Gastroesophageal sphincter (tissue), 4 donors: ENCODE results near the gene SNX13. TPM values are rescaled to one million over a fixed set of nuclear protein-coding genes. Genes with fewer than 3 reads are reported as not detected.

Source experiments
- ATAC-seq: fragments of 150-250 bp; one replicate; pipeline ENCODE4 v1.9.1; 2016; ENCODE audit warnings: mild to moderate bottlenecking, moderate library complexity
- H3K27ac ChIP-seq, 4 donors: fragments of 200-600 bp; sonication (generic) in 3 of 4; 1 replicate in 3 of 4; 2 replicates in 1 of 4; pipeline ENCODE4 v1.5.1; 2016 to 2019
- H3K27me3 ChIP-seq: fragments of 200-600 bp; sonication (generic); one replicate; pipeline ENCODE4 v1.5.1; 2019
- H3K36me3 ChIP-seq, 2 donors: fragments of 200-600 bp; sonication (generic); one replicate each; pipeline ENCODE4 v1.5.1; 2019; ENCODE audit warnings: control low read depth in 1 of 2
- H3K4me1 ChIP-seq, 3 donors: fragments of 200-600 bp; sonication (generic); 1 replicate in 2 of 3; 2 replicates in 1 of 3; pipeline ENCODE4 v1.5.1; 2016 to 2019; ENCODE audit warnings: control low read depth in 2 of 3
- H3K4me3 ChIP-seq, 2 donors: fragments of 200-600 bp; sonication (generic); one replicate each; pipeline ENCODE4 v1.5.1; 2019; ENCODE audit warnings: mild to moderate bottlenecking in 1 of 2, moderate library complexity in 1 of 2
- H3K9me3 ChIP-seq, 3 donors: fragments of 200-600 bp; sonication (generic); one replicate each; pipeline ENCODE4 v1.5.1; 2017 to 2019; ENCODE audit warnings: control low read depth in 2 of 3
- CTCF ChIP-seq, 4 experiments: fragments of 200-600 bp in 2 of 4; fragments of 450-650 bp in 2 of 4; sonication (generic) in 1 of 4; IDR thresholded peaks; one replicate each; pipeline ENCODE4 v1.5.1; 2017 to 2019; ENCODE audit warnings: antibody characterized with exemption in 4 of 4, mild to moderate bottlenecking in 2 of 4, moderate library complexity in 2 of 4
- EP300 ChIP-seq: sonication (generic); formaldehyde crosslinking; IDR thresholded peaks from one replicate; pipeline ENCODE4 v1.6.1; 2017; ENCODE audit warnings: antibody characterized with exemption, mild to moderate bottlenecking
- POLR2A ChIP-seq, 2 donors: fragments of 450-650 bp; IDR thresholded peaks; one replicate each; pipeline ENCODE4 v1.6.1; 2017; ENCODE audit warnings: antibody characterized with exemption in 2 of 2, mild to moderate bottlenecking in 2 of 2, moderate library complexity in 1 of 2
- POLR2AphosphoS5 ChIP-seq: sonication (generic); formaldehyde crosslinking; IDR thresholded peaks from one replicate; pipeline ENCODE4 v1.6.1; 2017; ENCODE audit warnings: antibody characterized with exemption
- WGBS, 2 donors: methylation state at CpG; one replicate each; pipeline ENCODE4 v1.1.5; 2018; ENCODE audit warnings: low coverage in 1 of 2; 5-methylcytosine and 5-hydroxymethylcytosine counted together
- total RNA-seq, 4 donors: library from RNA; depleted of rRNA; stranded (reverse); fragments of >200 nt; gene quantifications; one replicate each; pipeline ENCODE4 v1.1.0, GENCODE V29; 2016

Gene SNX13
- total RNA-seq, 4 donors from 2014 or later = 39.2 to 99.3 (median 57.0) TPM

- peaks cover 0 to 3% (median 0%) of the 10 kb centered on the region in 3 donors for H3K9me3 ChIP-seq
- H3K27me3 ChIP-seq = no peaks in the 10 kb centered on the region
- peaks cover 0 to 45% of the 10 kb centered on the region in 2 donors for H3K36me3 ChIP-seq
- no peak for ATAC-seq
- H3K4me1 ChIP-seq = no peaks in the 10 kb centered on the region
- TF ChIP-seq CTCF (IDR thresholded peaks at IDR 0.05) = no peak
- no peak for TF ChIP-seq POLR2A (IDR thresholded peaks at IDR 0.05)
- no peak for TF ChIP-seq EP300
- no peak for TF ChIP-seq POLR2AphosphoS5
- 90 to 91% methylated on average over 2 to 8 of the region's 14 CpGs for WGBS, 2 donors
- no peak overlapping the region for H3K27ac ChIP-seq
- no peak overlapping the region for H3K4me3 ChIP-seq
Measured at GRCh38 chr7:17806631-17807030, 133.7 kb downstream of the SNX13 start.

DNA sequence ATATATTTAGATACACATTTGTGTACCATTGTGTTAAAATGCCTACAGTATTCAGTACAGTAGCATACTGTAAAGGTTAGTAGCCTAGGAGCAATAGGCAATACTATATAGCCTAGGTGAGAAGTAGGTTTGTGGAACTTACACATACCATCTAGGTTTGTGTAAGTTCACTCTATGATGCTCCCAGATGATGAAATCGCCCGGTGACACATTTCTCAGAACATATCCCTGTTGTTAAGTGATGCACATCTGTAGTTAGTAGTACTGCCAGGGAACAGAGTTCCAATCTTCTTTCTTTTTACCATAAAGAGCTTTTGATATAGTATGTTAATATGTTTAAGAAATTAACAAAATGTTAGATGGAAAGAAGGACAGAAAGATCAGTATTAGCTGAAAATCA lies 138.2 kb downstream of the SNX13 start:
- WGBS, 2 donors = 93 to 94% methylated on average over 2 of the region's 2 CpGs
- H3K27me3 ChIP-seq = no peaks in the 10 kb centered on the region

DNA sequence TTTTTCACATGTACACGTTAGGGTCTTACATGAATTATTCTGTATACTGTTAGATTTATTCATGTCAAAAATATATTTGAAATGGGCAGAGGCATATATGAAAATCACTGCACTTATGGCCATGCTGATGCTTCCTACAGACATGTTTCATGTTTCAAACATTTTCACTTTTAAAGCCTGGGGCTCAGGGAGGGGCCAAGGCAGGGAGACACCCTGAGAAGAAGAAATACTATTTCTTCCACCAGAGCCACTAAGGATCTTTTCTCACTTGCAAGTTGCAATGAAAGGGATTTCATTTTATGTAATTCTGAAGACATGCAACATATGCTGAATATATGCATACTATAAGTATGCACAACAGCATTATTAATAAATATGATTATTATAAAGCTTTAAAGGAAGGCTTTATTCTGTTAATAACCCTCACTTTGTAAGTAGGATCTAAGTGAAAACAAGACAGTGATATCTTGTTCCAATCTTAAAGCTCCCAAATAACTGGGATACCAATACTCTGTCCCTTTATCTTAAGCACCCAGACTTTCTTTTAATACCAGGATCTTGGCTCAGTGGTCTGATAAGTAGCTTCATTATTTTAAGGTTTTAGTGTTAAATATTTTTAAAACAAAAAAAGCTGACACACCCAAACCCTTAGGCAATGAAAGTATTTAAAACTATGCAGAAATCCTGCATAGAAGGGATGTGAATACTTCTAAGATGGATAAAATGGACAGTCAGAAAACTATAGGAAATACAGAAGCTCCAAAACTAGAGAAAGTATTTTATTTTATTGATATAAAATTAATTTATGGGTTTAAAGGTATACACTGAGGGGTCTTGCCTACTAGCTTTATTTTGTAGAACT lies 148.0 kb downstream of the SNX13 start:
- Histone ChIP-seq H3K27ac (no peak overlapping the region), H3K4me1 (no peaks in the 10 kb centered on the region), H3K4me3 (no peak overlapping the region), H3K27me3 (no peaks in the 10 kb centered on the region), H3K36me3 (peaks cover 0 to 44% of the 10 kb centered on the region in 2 donors), H3K9me3 (no peaks in the 10 kb centered on the region)
- 67 to 88% methylated on average over 1 of the region's 1 CpG for WGBS, 2 donors
- no peak for ATAC-seq
- TF ChIP-seq POLR2AphosphoS5 = no peak
- TF ChIP-seq CTCF (IDR thresholded peaks at IDR 0.05) = no peak
- no peak for TF ChIP-seq POLR2A (IDR thresholded peaks at IDR 0.05)
- no peak for TF ChIP-seq EP300

More for the DNA sequence above, 138.2 kb downstream of the SNX13 start:
- H3K36me3 ChIP-seq = peaks cover 0 to 69% of the 10 kb centered on the region in 2 donors
- ATAC-seq = no peak
- H3K4me1 ChIP-seq = no peaks in the 10 kb centered on the region
- H3K4me3 ChIP-seq = no peak overlapping the region
- no peaks in the 10 kb centered on the region for H3K9me3 ChIP-seq
- TF ChIP-seq EP300 (no peak), CTCF (IDR thresholded peaks at IDR 0.05) (no peak), POLR2AphosphoS5 (no peak), POLR2A (IDR thresholded peaks at IDR 0.05) (no peak)
- H3K27ac ChIP-seq = no peak overlapping the region

GRCh38 chr7:17787257-17787656 lies 153.0 kb downstream of the SNX13 start:
- TF ChIP-seq CTCF (IDR thresholded peaks at IDR 0.05) (no peak), POLR2A (IDR thresholded peaks at IDR 0.05) (no peak), EP300 (no peak), POLR2AphosphoS5 (no peak)
- Histone ChIP-seq H3K36me3 (peaks cover 0 to 4% of the 10 kb centered on the region in 2 donors), H3K27ac (no peak overlapping the region), H3K4me1 (no peaks in the 10 kb centered on the region), H3K4me3 (no peak overlapping the region), H3K27me3 (no peaks in the 10 kb centered on the region), H3K9me3 (no peaks in the 10 kb centered on the region)
- no peak for ATAC-seq
- 86% methylated on average over 1 of the region's 1 CpG; no CpG with 5 or more reads in 1 of the 2 donors for WGBS, 2 donors

DNA sequence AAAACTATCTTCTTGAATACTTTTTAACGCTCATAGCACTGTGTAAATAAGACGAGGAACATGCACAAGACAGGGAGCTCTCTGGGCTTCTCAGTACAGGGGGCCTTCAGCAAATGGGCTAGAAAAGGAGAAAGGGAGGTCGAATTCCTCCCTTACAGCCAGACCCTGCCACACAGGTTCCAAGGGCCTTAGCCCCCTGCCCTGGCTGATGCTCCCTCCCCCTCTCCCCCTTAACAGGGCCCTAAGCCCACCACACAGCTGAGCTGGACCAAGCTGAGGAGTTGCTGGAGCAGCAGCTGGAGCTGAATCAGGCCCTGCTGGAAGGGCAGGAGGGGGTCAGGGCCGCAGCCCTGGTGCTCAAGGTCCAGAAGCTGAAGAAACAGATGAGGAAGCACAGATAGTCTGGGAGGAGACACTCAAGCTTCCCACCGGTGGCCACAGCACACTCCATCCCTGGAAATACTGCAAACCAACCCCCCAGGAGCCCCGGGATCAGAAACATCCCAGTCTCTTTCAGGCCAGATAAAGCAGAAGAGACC lies 153.9 kb downstream of the SNX13 start:
- TF ChIP-seq CTCF (IDR thresholded peaks at IDR 0.05) (no peak), POLR2A (IDR thresholded peaks at IDR 0.05) (no peak), EP300 (no peak), POLR2AphosphoS5 (no peak)
- H3K36me3 ChIP-seq = peaks cover 0 to 4% of the 10 kb centered on the region in 2 donors
- no peak overlapping the region for H3K4me3 ChIP-seq
- WGBS, 2 donors = 38% methylated on average over 4 of the region's 6 CpGs; no CpG with 5 or more reads in 1 of the 2 donors
- no peaks in the 10 kb centered on the region for H3K27me3 ChIP-seq
- no peak for ATAC-seq
- no peak overlapping the region for H3K27ac ChIP-seq
- no peaks in the 10 kb centered on the region for H3K4me1 ChIP-seq
- no peaks in the 10 kb centered on the region for H3K9me3 ChIP-seq
